Prostate gland (tissue), 2 donors: ENCODE results near the gene CEP68. TPM values are rescaled to one million over a fixed set of nuclear protein-coding genes. Genes with fewer than 3 reads are reported as not detected.
"Not testable (repeated sequence)": the region's sequence is repeated elsewhere in the genome, so short reads cannot be mapped to it uniquely, and the experiment has no call there.

Experiments used
- DNase-seq: peaks from one replicate; pipeline ENCODE4 v3.0.0-alpha.2; 2019; ENCODE audit warnings: low spot score
- H3K27ac ChIP-seq, 2 donors: fragments of 200-600 bp; sonication (generic); 2 replicates each; pipeline ENCODE4 v1.5.1; 2017 to 2019
- H3K27me3 ChIP-seq: fragments of 200-600 bp; sonication (generic); replicated peaks from 2 replicates; pipeline ENCODE4 v1.5.1; 2019; ENCODE audit not compliant: insufficient read depth
- H3K36me3 ChIP-seq, 2 donors: fragments of 200-600 bp; sonication (generic); 1 replicate in 1 of 2; 2 replicates in 1 of 2; pipeline versions ENCODE4 v1.5.1 to v1.8.1; 2017 to 2019
- H3K4me1 ChIP-seq: fragments of 200-600 bp; sonication (generic); replicated peaks from 2 replicates; pipeline ENCODE4 v1.5.1; 2019
- H3K4me3 ChIP-seq, 2 donors: fragments of 200-600 bp; sonication (generic); 2 replicates each; pipeline ENCODE4 v1.5.1; 2017 to 2019
- H3K9me3 ChIP-seq: fragments of 200-600 bp; sonication (generic); 2 replicates; pipeline ENCODE4 v1.5.1; 2017
- POLR2A ChIP-seq: fragments of 450-650 bp; IDR thresholded peaks from one replicate; pipeline ENCODE4 v1.6.1; 2016; ENCODE audit warnings: antibody characterized with exemption, mild to moderate bottlenecking
- POLR2AphosphoS5 ChIP-seq: sonication (generic); formaldehyde crosslinking; IDR thresholded peaks from one replicate; pipeline ENCODE4 v1.6.1; 2017; ENCODE audit warnings: antibody characterized with exemption
- WGBS: methylation state at CpG from one replicate; pipeline ENCODE4 v1.1.5; 2018; 5-methylcytosine and 5-hydroxymethylcytosine counted together
- intact Hi-C: fragments of 100-400 bp; cut with DNase I; formaldehyde crosslinking; loops from one replicate; pipeline ENCODE4 v1.14.2; 2022
- total RNA-seq, 2 donors: library from RNA; depleted of rRNA; stranded (reverse); fragments of >200 nt; gene quantifications; one replicate each; pipeline ENCODE4 v1.1.0, GENCODE V29; 2016
- TF ChIP-seq, protein P1 (sequence below), 4 experiments: fragments of 200-600 bp in 2 of 4; fragments of 450-650 bp in 2 of 4; sonication (generic) in 2 of 4; IDR thresholded peaks; 1 replicate in 3 of 4; 2 replicates in 1 of 4; pipeline ENCODE4 v1.5.1; 2016 to 2019; ENCODE audit warnings: antibody characterized with exemption in 4 of 4, mild to moderate bottlenecking in 2 of 4, moderate library complexity in 2 of 4

The CEP68 gene
- total RNA-seq, 2 donors from 2014 or later: 15.3 to 28.8 TPM

DNA sequence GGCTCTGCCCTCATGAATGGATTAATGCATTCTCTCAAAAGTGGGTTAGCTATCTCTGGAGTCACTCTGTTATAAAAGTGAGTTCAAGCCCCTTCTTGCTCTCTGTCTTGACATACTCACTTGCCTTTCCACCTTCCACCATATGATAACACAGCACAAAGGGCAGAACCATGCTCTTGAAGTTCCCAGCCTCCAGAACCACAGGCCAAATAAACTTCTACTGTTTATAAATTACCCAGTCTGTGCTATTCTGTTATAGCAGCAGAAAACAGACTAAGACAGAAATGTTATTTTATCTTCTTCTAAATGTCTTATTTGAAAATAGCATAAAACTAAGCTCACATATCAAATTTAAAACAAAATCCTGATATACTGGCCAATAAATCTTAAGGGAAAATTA lies 58.7 kb downstream of the CEP68 start:
- no peaks in the 10 kb centered on the region for H3K36me3 ChIP-seq
- TF ChIP-seq POLR2A: no peak
- H3K27ac ChIP-seq: no peak overlapping the region
- intact Hi-C loops: no loop called here
- H3K27me3 ChIP-seq: no peaks in the 10 kb centered on the region
- no peak for DNase-seq
- no peaks in the 10 kb centered on the region for H3K9me3 ChIP-seq
- no peaks in the 10 kb centered on the region for H3K4me1 ChIP-seq
- no peak overlapping the region for H3K4me3 ChIP-seq

DNA sequence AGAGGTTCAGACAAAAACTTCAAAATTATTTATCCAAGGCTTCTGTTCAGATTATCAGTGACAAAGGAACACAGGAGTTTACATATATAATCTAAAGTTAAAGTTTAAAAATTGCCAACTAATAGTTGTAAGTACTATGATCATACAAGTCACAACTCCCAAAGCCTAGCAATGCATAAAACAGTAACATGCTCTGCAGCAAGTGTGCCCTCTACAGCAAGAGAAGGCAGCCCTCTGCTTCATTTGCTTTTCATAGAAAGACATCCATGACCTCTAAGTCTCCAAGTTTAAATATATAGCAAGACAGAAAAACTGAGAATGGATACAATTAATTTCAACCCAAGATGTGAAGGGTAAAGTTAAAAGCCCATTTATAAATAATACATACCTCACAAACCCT lies 60.4 kb downstream of the CEP68 start:
- Histone ChIP-seq H3K36me3 (no peaks in the 10 kb centered on the region), H3K9me3 (no peaks in the 10 kb centered on the region), H3K4me1 (no peaks in the 10 kb centered on the region), H3K27ac (no peak overlapping the region), H3K27me3 (no peaks in the 10 kb centered on the region), H3K4me3 (no peak overlapping the region)
- intact Hi-C loops: no loop called here
- TF ChIP-seq POLR2AphosphoS5 (no peak), POLR2A (no peak)
- TF ChIP-seq, protein P1, sequence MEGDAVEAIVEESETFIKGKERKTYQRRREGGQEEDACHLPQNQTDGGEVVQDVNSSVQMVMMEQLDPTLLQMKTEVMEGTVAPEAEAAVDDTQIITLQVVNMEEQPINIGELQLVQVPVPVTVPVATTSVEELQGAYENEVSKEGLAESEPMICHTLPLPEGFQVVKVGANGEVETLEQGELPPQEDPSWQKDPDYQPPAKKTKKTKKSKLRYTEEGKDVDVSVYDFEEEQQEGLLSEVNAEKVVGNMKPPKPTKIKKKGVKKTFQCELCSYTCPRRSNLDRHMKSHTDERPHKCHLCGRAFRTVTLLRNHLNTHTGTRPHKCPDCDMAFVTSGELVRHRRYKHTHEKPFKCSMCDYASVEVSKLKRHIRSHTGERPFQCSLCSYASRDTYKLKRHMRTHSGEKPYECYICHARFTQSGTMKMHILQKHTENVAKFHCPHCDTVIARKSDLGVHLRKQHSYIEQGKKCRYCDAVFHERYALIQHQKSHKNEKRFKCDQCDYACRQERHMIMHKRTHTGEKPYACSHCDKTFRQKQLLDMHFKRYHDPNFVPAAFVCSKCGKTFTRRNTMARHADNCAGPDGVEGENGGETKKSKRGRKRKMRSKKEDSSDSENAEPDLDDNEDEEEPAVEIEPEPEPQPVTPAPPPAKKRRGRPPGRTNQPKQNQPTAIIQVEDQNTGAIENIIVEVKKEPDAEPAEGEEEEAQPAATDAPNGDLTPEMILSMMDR (IDR thresholded peaks at IDR 0.05): no peak
- no peak for DNase-seq

DNA sequence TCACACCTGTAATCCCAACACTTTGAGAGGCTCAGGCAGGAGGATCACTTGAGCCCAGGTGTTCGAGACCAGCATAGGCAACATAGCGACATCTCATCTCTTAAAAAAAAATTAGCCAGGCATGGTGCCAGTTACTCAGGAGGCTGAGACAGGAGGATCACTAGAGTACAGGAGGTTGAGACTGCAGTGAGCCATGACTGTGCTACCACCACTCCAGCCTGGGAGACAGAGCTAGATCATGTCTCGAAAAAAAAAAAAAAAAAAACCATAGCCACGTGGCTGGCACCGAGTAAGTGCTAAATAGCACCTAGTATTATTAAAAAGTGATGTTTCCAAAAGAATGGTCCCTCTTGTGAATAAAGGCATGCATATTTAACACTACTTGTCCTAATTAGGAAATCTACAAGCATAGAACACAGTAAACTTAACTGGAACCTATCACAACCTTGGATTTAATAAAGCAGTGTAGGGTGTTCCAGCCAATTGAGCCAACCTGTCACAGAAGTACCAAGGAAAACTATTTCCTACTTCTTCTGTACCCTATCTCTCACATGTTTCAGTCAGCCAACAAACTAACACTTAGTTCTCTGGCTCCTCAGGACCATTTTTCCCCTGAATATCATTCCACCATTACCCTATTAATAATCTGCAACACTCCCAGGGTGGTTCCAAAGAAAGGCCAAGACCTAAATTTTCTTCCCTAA lies 64.9 kb downstream of the CEP68 start:
- WGBS: 82% methylated on average over 5 of the region's 5 CpGs
- H3K27me3 ChIP-seq: no peaks in the 10 kb centered on the region
- no peak for DNase-seq
- H3K4me3 ChIP-seq: no peak overlapping the region
- intact Hi-C loops: no loop called here
- H3K9me3 ChIP-seq: no peaks in the 10 kb centered on the region
- no peaks in the 10 kb centered on the region for H3K36me3 ChIP-seq
- TF ChIP-seq POLR2AphosphoS5 (no peak), POLR2A (no peak)
- TF ChIP-seq, protein P1 (IDR thresholded peaks at IDR 0.05): no peak
- H3K27ac ChIP-seq: no peak overlapping the region
- no peaks in the 10 kb centered on the region for H3K4me1 ChIP-seq

DNA sequence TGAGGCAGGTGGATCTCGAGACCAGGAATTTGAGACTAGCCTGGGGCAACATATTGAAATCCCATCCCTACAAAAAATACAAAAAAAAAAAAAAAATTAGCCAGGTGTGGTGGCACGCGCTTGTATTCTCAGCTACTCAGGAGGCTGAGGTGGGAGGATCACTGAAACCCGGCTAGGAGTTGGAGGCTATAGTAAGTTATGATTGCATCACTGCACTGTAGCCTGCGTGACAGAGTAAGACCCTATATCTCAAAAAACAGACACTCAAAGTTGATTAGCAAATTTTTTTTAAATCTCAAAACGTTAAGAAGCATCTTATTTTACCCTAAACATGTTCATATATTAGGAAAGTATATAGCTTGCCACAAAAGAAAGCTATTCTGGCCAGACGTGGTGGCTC lies 66.1 kb downstream of the CEP68 start:
- H3K9me3 ChIP-seq: no peaks in the 10 kb centered on the region
- H3K27me3 ChIP-seq: no peaks in the 10 kb centered on the region
- no peaks in the 10 kb centered on the region for H3K36me3 ChIP-seq
- no peak overlapping the region for H3K27ac ChIP-seq
- intact Hi-C loops: no loop called here
- TF ChIP-seq POLR2AphosphoS5 (no peak), POLR2A (no peak)
- TF ChIP-seq, protein P1 (IDR thresholded peaks at IDR 0.05): no peak
- WGBS: 87% methylated on average over 7 of the region's 7 CpGs
- DNase-seq: no peak
- no peak overlapping the region for H3K4me3 ChIP-seq
- H3K4me1 ChIP-seq: no peaks in the 10 kb centered on the region

DNA sequence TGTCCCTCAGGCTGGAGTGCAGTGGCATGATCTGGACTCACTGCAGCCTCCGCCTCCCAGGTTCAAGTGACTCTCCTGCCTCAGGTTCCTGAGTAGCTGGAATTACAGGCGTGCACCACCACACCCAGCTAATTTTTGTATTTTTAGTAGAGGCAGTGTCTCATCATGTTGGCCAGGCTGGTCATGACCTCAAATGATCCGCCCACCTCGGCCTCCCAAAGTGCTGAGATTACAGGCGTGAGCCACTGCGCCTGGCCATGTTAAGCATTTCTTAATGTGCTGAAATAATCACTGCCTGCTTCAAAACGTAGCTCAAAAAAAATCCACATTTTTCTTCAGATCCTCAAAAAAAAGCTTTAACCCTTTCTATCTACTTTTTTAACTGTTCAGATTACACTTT lies 69.2 kb downstream of the CEP68 start:
- 81% methylated on average over 7 of the region's 7 CpGs for WGBS
- H3K9me3 ChIP-seq, H3K4me3 ChIP-seq, H3K4me1 ChIP-seq, DNase-seq, H3K36me3 ChIP-seq, H3K27ac ChIP-seq, H3K27me3 ChIP-seq: not testable (repeated sequence)
- intact Hi-C loops: loop anchor here (5.0 kb wide), 2 partner anchors 68 to 138 kb away; partner anchors contain the start of genes CEP68 and SLC1A4
